RWPE1 (cell line): Measurements from ENCODE around the gene DGKQ.

Experiments
- CTCF ChIA-PET: fragments of 350-600 bp; sonication (Branson Sonifier 250); formaldehyde crosslinking; extraction: SDS; loops from one replicate; lab custom pipeline; 2021; lab: Yijun Ruan, JAX
- POLR2A ChIA-PET: fragments of 400-600 bp; formaldehyde crosslinking; extraction: SDS; loops from one replicate; lab custom pipeline; 2020; ENCODE audit warnings: antibody characterized with exemption; ENCODE audit not compliant: low non-redundant PET; lab: Yijun Ruan, JAX
- DNase-seq: peaks from one replicate; pipeline ENCODE4 v3.0.0; 2012; ENCODE audit warnings: low spot score
- H3K27ac ChIP-seq: fragments of 450-650 bp; 2 replicates; pipeline ENCODE4 v1.5.1; 2017
- TF ChIP-seq, protein P1 (sequence below): fragments of 450-650 bp; conservative IDR thresholded peaks from 2 replicates; pipeline ENCODE4 v1.5.1; 2017; ENCODE audit warnings: low read depth, mild to moderate bottlenecking

The DGKQ gene

DNA sequence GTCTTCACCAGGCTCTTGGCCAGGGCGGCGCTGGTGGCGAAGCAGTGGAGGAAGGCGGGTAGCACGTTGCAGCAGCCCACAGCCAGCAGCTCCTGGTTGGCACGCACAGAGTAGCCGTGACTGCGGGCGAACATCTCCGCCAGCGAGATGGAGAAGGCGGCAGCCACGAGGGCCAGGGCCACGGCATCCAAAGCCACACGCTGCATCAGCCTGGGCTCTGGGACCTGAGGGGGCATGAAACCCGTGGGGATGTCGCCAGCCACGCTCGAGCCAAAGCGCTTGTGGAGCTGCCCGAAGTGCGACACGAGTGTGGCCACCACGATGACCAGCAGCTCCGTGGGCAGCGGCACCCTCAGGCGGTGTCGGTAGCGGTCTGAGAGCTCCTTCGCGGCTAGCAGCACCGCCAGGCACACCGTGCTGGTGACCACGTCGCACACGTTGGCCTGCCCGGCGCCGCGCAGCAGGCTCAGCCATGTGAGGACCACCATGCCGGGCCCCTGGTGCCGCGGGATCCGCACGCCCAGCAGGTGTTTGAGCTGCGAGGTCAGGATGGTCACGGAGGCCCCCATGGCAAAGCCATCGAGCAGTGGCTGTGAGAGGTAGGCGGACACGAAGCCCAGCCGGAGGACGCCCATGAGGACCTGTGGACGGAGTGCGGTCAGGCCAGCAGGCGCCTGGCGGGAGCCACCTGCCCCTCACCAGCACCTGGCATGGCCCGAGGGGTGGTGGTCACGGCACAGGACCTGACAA is 16.5 kb upstream of the DGKQ start:
- H3K27ac ChIP-seq = no peak overlapping the region
- no peak for DNase-seq
- POLR2A ChIA-PET = no interaction called here
- CTCF ChIA-PET = no interaction called here
- TF ChIP-seq, protein P1, sequence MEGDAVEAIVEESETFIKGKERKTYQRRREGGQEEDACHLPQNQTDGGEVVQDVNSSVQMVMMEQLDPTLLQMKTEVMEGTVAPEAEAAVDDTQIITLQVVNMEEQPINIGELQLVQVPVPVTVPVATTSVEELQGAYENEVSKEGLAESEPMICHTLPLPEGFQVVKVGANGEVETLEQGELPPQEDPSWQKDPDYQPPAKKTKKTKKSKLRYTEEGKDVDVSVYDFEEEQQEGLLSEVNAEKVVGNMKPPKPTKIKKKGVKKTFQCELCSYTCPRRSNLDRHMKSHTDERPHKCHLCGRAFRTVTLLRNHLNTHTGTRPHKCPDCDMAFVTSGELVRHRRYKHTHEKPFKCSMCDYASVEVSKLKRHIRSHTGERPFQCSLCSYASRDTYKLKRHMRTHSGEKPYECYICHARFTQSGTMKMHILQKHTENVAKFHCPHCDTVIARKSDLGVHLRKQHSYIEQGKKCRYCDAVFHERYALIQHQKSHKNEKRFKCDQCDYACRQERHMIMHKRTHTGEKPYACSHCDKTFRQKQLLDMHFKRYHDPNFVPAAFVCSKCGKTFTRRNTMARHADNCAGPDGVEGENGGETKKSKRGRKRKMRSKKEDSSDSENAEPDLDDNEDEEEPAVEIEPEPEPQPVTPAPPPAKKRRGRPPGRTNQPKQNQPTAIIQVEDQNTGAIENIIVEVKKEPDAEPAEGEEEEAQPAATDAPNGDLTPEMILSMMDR = no peak

DNA sequence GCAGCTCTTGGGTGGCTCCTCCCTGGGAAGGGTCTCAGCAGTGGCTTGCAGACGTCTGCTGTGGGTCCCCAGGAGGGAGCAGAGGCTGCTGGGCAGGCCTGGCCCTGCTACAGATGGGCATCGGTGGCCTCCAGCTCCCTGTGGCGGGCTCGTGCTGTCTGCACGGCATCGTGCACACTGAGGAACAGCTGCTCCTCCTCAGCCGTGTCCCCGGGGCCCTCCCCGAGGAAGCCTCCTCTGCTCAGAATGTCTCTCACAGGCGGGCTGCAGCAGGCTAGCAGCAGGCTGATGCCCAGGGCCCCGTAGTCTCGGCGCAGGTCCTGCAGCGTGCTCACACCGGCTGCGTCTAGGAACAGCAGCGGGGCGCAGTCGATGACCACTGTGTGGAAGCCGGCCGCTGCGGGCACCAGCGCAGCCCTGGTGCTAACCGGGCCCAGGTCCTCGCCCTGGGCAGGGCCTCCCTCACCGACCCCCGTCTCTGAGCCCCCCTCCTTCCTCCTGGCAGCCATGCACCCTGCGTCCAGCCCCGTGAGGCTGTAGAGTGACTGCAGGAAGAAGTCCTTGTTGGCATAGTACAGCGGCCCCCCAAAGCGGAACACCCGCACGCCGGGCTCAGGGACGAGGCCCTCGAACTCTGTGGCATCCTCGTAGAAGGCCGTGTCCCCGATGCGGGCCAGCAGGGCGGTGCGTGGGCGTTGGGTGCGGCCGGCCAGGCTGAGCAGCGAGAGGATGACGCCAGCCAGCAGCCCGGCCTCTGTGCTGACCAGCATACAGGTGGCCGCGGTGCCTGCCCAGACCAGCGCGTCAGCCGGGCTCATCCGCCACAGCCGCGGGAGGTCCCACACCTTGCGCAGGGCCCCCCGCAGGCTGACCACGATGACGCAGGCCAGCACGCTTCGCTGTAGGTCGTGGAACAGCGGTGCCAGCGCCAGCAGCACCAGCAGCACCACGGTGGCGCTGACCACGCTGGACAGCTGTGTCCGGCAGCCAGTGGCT is 15.7 kb upstream of the DGKQ start:
- DNase-seq = no peak
- ChIA-PET POLR2A (no interaction called here), CTCF (no interaction called here)
- peak overlapping the region; percentile 79; the same call in 1 of the 2 replicates for H3K27ac ChIP-seq
- TF ChIP-seq, protein P1 = no peak

DNA sequence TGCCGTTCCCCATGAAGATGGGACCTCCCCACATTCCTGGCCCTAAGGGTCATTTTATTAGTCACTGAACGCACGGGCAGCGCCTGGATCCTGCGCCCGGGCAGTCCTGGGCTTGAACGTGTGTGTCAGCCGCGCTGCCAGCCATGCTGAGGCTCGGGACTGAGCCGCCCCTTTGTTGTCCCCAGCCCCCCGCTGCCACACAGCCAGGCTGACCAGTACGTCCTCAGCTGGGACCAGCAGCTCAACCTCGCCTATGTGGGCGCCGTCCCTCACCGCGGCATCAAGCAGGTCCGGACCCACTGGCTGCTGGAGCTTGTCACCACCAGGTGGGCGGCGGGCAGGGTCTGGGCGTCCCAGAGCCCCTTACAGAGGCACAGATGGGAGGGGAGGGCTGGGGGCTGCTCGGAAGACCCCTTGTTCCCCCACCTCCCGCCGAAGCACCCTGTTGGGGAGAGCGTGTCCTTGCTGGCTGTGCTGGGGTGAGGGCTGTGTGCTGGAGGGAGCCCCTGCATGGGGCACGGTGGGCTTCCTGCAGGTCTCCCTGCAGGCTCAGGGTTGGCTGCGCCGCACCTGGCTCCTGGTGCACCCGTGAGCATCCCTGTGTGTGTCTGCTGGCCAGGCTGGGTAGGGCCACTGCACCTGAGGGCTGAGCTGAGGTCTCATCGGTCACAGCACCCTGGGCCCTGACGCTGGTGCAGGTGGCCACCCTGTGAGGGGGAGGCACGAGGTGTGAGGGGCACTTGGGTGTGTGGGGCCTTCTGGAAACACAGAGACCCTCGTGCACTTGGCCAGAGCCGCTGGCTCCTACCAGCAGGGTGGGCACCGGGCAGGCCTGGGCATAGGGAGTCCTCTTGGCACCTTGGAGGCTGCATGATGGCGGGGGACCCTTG is 14.5 kb upstream of the DGKQ start:
- ChIA-PET CTCF (no interaction called here), POLR2A (interaction anchor here (0.5 kb wide), 1 partner anchor 1182 kb away, joined by 3 read pairs; no protein-coding TSS in a partner anchor)
- TF ChIP-seq, protein P1 = no peak
- no peak for DNase-seq
- H3K27ac ChIP-seq = peak overlapping the region; percentile 79

DNA sequence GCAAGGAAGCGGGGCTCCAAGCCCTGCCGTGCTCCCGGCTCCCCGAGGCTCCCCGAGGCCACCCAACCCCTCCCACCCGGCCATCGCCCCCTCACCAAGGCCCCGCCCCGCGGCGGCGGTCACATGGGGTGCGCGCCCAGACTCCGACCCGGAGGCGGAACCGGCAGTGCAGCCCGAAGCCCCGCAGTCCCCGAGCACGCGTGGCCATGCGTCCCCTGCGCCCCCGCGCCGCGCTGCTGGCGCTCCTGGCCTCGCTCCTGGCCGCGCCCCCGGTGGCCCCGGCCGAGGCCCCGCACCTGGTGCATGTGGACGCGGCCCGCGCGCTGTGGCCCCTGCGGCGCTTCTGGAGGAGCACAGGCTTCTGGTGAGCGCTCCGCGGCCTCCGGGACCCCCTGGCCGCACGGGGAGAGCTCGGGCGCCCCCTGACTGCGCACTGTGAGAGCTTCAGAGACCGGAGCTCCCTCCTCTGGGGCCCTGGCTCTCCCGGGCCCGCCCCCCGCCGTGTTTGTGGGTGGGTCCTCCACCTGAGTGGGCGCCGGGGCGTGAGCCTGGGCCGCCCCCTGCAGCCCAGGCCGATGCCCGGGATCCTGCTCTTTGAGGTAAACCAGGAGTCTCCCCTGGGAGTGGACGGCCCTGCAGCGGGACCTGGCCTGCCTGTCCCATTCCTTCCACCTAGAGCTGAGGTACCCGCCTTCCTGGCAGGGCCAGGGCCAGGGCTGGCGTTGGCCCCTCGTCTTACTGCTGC is 13.7 kb upstream of the DGKQ start, which contains the start of gene IDUA:
IDUA (plus strand) TSS at position 166 of the 745 bp plus-strand sequence; CDS start at position 207, 41 bp downstream.
- peak within 1 kb of the TSS; percentile 79 for H3K27ac ChIP-seq
- ChIA-PET CTCF (interaction anchor here (0.6 kb wide), 1 partner anchor 346 kb away, joined by 5 read pairs; no protein-coding TSS in a partner anchor), POLR2A (interaction anchor here (0.5 kb wide), 1 partner anchor 1183 kb away, joined by 3 read pairs; no protein-coding TSS in a partner anchor)
- DNase-seq = peak; percentile 73
- TF ChIP-seq, protein P1 = peak; percentile 75

DNA sequence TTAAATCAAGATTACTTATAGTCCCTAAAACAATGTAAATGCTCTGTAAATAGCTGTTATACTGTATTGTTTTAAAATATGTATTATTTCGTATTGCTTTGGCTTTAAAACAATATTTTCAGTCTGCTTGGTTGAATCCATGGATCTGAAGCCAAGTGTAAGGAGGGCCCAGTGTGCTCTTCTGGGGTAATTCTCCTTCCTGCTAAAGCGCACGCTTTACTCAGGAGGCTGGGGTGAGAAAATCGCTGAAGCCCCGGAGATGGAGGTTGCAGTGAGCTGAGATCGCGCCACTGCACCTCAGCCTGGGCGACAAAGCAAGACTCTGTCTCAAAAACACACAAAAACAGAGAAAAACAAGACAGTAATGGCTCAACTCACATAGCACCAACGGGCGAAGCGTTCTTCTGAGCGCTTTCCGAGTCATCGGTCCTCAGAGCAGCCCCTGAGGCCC is 13.1 kb upstream of the DGKQ start:
- no peak for DNase-seq
- ChIA-PET POLR2A (no interaction called here), CTCF (interaction anchor here (0.6 kb wide), 1 partner anchor 346 kb away, joined by 5 read pairs; no protein-coding TSS in a partner anchor)
- TF ChIP-seq, protein P1 = no peak
- peak overlapping the region; percentile 79 for H3K27ac ChIP-seq
